ENCODE results near the gene SPSB1. TPM values are rescaled to one million over a fixed set of nuclear protein-coding genes. Genes with fewer than 3 reads are reported as not detected.

SPSB1 gene
- total RNA-seq, 2 donors from 2014 or later = 12.2 to 15.6 TPM

- Mint-ChIP-seq H3K4me1 (ENCODE audit: low read depth) (peaks cover 14% of the 10 kb centered on the region), H3K4me3 (no peak overlapping the region), H3K27ac (no peak overlapping the region), H3K36me3 (ENCODE audit: insufficient read depth in 2 of 2) (peaks cover 14 to 15% of the 10 kb centered on the region in 2 donors), H3K27me3 (ENCODE audit: low read depth) (no peaks in the 10 kb centered on the region), H3K9me3 (peaks cover 11% of the 10 kb centered on the region in 2 donors)
- ATAC-seq (replicated peaks in 1 of 2) (no peak), DNase-seq (no peak)
These were observed 28.5 kb upstream of the SPSB1 start for GRCh38 chr1:9263984-9264872.

- peaks cover 4 to 6% of the 10 kb centered on the region in 2 donors for H3K9me3 Mint-ChIP-seq
- no peak overlapping the region for H3K27ac Mint-ChIP-seq
- DNase-seq (no peak), ATAC-seq (replicated peaks in 1 of 2) (no peak)
- peaks cover 5 to 7% of the 10 kb centered on the region in 2 donors for H3K36me3 Mint-ChIP-seq (ENCODE audit: insufficient read depth in 2 of 2)
- peaks cover 14% of the 10 kb centered on the region for H3K4me1 Mint-ChIP-seq (ENCODE audit: low read depth)
- no peaks in the 10 kb centered on the region for H3K27me3 Mint-ChIP-seq (ENCODE audit: low read depth)
- no peak overlapping the region for H3K4me3 Mint-ChIP-seq
These were observed 27.7 kb upstream of the SPSB1 start for GRCh38 chr1:9265037-9265436.

GRCh38 chr1:9265968-9266367, 26.7 kb upstream of the SPSB1 start:
- H3K36me3 Mint-ChIP-seq (ENCODE audit: insufficient read depth in 2 of 2) = no peaks in the 10 kb centered on the region
- ATAC-seq (replicated peaks in 1 of 2) = no peak
- H3K27me3 Mint-ChIP-seq (ENCODE audit: low read depth) = no peaks in the 10 kb centered on the region
- no peak overlapping the region for H3K27ac Mint-ChIP-seq
- H3K9me3 Mint-ChIP-seq = no peaks in the 10 kb centered on the region
- peaks cover 10% of the 10 kb centered on the region for H3K4me1 Mint-ChIP-seq (ENCODE audit: low read depth)
- DNase-seq = no peak
- no peak overlapping the region for H3K4me3 Mint-ChIP-seq

DNA sequence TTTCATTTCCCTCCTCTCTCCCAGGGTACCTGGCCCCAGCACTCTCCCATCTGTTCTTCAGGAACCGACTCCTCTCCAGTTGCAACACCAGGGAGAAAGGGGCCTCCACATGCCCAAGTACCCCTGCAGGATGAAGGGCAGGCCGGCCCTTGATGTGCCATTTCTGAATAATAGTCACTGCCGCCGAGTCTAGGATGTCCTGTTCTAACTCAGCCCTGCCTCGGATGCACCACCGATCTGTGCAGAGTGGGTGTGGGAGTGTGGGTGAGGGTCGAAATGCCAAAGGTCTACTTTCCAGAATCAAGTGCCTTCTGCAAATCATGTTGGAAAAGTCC, 25.4 kb upstream of the SPSB1 start:
- ATAC-seq (replicated peaks in 1 of 2) = peak; percentile 21 to 36
- Mint-ChIP-seq H3K4me1 (ENCODE audit: low read depth) (peaks cover 10% of the 10 kb centered on the region), H3K36me3 (ENCODE audit: insufficient read depth in 2 of 2) (no peaks in the 10 kb centered on the region), H3K27ac (no peak overlapping the region), H3K9me3 (no peaks in the 10 kb centered on the region), H3K27me3 (ENCODE audit: low read depth) (no peaks in the 10 kb centered on the region), H3K4me3 (no peak overlapping the region)
- DNase-seq = no peak

DNA sequence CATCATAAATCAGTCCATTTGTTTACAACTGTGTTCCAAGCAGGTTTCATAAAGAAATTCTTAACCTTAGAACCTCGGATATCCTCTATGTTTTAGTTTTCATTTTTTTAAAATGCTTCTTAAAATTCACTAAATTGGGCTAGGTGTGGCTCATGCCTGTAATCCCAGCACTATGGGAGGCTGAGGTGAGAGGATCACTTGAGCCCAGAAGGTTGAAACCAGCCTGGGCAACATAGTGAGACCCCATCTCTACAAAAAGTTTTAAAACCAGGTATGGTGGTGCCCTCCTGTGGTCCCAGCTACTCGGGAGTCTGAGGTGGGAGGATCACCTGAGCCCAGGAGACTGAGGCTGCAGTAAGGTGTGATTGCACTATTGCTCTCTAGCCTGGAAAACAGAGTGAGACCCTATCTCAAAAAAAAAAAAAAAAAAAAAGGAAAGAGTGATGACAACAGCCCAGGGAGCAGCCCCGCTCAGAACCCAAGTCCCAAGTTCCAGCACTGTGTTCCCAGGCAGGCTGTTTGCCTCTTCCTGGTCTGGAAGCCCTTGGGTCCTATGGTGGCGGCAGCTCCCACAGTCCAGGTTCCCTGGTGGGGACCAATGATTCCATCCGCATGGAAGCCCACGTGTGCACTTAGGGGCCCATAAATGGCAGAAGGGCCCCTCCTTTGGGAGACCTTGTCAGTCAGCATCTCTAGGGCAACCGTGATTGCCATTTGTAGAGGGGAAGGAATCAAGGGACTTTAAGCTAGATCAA, 24.7 kb upstream of the SPSB1 start:
- no peaks in the 10 kb centered on the region for H3K27me3 Mint-ChIP-seq (ENCODE audit: low read depth)
- DNase-seq (no peak), ATAC-seq (replicated peaks in 1 of 2) (no peak)
- peaks cover 10% of the 10 kb centered on the region for H3K4me1 Mint-ChIP-seq (ENCODE audit: low read depth)
- H3K36me3 Mint-ChIP-seq (ENCODE audit: insufficient read depth in 2 of 2) = no peaks in the 10 kb centered on the region
- H3K4me3 Mint-ChIP-seq = no peak overlapping the region
- no peaks in the 10 kb centered on the region for H3K9me3 Mint-ChIP-seq
- H3K27ac Mint-ChIP-seq = no peak overlapping the region

DNA sequence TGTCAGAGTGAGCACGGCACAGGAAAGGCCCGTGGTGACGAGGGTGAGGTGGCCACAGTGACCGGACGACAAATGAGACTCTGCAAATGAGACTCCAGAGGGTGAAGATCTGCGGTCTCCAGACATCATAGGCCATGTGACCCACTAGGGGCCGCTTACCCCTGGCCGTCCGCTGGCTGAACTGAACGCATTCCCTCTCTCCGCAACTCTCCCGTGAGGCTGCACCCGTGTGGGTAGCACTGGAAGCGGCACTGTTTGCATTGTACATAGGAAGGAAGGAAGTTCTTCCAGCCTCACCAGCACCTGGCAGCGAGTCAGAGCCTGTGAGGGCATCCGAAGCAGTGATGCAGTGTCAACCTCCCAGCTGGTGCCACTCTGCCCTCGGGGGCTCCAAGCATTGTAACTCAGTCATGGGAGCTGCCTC, 23.6 kb upstream of the SPSB1 start:
- no peak overlapping the region for H3K27ac Mint-ChIP-seq
- H3K4me1 Mint-ChIP-seq (ENCODE audit: low read depth) = peaks cover 10% of the 10 kb centered on the region
- H3K9me3 Mint-ChIP-seq = no peaks in the 10 kb centered on the region
- H3K4me3 Mint-ChIP-seq = no peak overlapping the region
- DNase-seq (no peak), ATAC-seq (replicated peaks in 1 of 2) (no peak)
- H3K36me3 Mint-ChIP-seq (ENCODE audit: insufficient read depth in 2 of 2) = no peaks in the 10 kb centered on the region
- H3K27me3 Mint-ChIP-seq (ENCODE audit: low read depth) = no peaks in the 10 kb centered on the region

DNA sequence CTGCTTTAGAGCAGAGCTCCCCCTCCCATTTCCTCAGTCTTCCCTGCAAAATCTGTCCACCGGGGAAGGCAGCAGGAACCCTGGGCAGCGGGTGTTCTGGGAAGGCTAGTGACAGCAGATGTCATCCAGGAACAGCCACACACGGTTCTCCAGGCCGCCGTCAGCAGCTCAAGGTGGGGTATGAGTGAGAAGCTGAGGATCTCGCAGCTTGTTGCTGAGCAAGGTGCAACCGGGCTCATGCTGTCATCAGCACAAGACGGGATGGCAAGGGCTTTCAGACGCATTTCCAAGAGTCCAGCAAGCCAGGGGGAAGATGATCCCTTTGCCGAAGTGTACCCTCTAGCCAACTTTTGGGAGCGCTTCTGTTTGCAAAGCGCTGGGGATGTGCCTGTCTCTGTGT, 23.0 kb upstream of the SPSB1 start:
- no peaks in the 10 kb centered on the region for H3K9me3 Mint-ChIP-seq
- no peak overlapping the region for H3K27ac Mint-ChIP-seq
- DNase-seq (no peak), ATAC-seq (replicated peaks in 1 of 2) (no peak)
- H3K36me3 Mint-ChIP-seq (ENCODE audit: insufficient read depth in 2 of 2) = no peaks in the 10 kb centered on the region
- H3K4me1 Mint-ChIP-seq (ENCODE audit: low read depth) = peaks cover 10% of the 10 kb centered on the region
- H3K27me3 Mint-ChIP-seq (ENCODE audit: low read depth) = no peaks in the 10 kb centered on the region
- H3K4me3 Mint-ChIP-seq = no peak overlapping the region

DNA sequence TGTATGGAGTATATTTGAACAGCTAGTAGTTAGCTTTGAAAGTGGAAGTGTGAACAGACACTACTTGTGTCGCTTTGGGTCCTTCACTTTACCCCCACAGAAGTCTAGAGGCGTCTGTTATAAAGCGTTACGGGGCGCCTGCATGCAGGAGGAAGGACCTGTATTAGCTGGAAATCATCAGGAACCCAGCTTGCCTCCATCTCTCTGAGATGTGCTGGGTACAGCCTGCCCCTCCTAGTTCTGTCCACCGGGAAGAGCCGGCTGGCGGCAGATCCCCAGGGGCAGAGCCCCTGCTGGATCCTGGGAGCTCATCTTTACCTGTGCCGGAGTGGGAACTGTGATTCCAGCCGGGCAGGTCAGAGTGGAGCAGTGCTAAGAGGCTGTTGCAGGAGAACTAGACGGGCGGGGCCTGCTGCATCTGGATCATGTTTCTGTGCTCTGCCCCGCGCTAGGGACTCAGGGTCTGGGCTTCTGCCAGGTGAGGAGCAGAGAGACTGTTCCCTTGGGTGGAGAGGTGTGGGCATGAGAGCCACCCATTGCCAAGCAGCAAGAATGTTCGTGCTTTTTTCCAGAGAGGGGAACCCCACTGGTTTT, 22.3 kb upstream of the SPSB1 start:
- DNase-seq = no peak
- H3K27me3 Mint-ChIP-seq (ENCODE audit: low read depth) = peaks cover 5% of the 10 kb centered on the region
- H3K4me3 Mint-ChIP-seq = no peak overlapping the region
- H3K27ac Mint-ChIP-seq = no peak overlapping the region
- no peaks in the 10 kb centered on the region for H3K9me3 Mint-ChIP-seq
- H3K36me3 Mint-ChIP-seq (ENCODE audit: insufficient read depth in 2 of 2) = no peaks in the 10 kb centered on the region
- H3K4me1 Mint-ChIP-seq (ENCODE audit: low read depth) = peaks cover 17% of the 10 kb centered on the region
- no peak for ATAC-seq (replicated peaks in 1 of 2)

GRCh38 chr1:9271283-9271682, 21.4 kb upstream of the SPSB1 start:
- DNase-seq (no peak), ATAC-seq (replicated peaks in 1 of 2) (no peak)
- peaks cover 5% of the 10 kb centered on the region for H3K27me3 Mint-ChIP-seq (ENCODE audit: low read depth)
- H3K36me3 Mint-ChIP-seq (ENCODE audit: insufficient read depth in 2 of 2) = no peaks in the 10 kb centered on the region
- H3K4me3 Mint-ChIP-seq = no peak overlapping the region
- H3K27ac Mint-ChIP-seq = no peak overlapping the region
- peaks cover 26% of the 10 kb centered on the region for H3K4me1 Mint-ChIP-seq (ENCODE audit: low read depth)
- no peaks in the 10 kb centered on the region for H3K9me3 Mint-ChIP-seq

GRCh38 chr1:9271861-9272595, 20.7 kb upstream of the SPSB1 start:
- peaks cover 5% of the 10 kb centered on the region for H3K27me3 Mint-ChIP-seq (ENCODE audit: low read depth)
- H3K4me3 Mint-ChIP-seq = no peak overlapping the region
- H3K36me3 Mint-ChIP-seq (ENCODE audit: insufficient read depth in 2 of 2) = peaks cover 2% of the 10 kb centered on the region in 2 donors
- H3K9me3 Mint-ChIP-seq = peaks cover 1 to 2% of the 10 kb centered on the region in 2 donors
- ATAC-seq (replicated peaks in 1 of 2) (no peak), DNase-seq (no peak)
- peaks cover 24% of the 10 kb centered on the region for H3K4me1 Mint-ChIP-seq (ENCODE audit: low read depth)
- H3K27ac Mint-ChIP-seq = no peak overlapping the region

DNA sequence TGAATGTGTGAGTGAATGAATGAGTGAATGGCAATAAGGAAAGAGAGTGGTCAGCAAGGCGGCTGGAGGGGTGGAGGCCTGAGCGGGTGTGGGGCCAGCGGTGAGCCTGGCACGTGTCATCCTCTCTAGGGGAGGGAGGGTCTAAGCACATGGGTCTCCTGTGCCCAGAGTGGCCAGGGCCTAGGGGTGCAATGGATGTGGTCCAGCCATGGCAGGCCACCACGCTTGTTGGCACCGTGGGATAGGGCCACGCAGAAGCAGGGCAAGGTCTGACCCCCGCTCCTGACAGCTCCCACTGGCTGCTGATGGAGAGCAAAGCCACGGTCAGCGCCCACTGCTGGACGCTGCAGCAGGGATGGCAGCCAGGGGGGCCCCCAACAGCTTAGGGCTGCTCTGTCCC, 19.5 kb upstream of the SPSB1 start:
- DNase-seq = no peak
- Mint-ChIP-seq H3K27me3 (ENCODE audit: low read depth) (peaks cover 5% of the 10 kb centered on the region), H3K4me1 (ENCODE audit: low read depth) (peaks cover 18% of the 10 kb centered on the region), H3K4me3 (no peak overlapping the region), H3K27ac (no peak overlapping the region), H3K9me3 (peaks cover 1 to 2% of the 10 kb centered on the region in 2 donors), H3K36me3 (ENCODE audit: insufficient read depth in 2 of 2) (peaks cover 2% of the 10 kb centered on the region in 2 donors)
- ATAC-seq (replicated peaks in 1 of 2) = no peak

DNA sequence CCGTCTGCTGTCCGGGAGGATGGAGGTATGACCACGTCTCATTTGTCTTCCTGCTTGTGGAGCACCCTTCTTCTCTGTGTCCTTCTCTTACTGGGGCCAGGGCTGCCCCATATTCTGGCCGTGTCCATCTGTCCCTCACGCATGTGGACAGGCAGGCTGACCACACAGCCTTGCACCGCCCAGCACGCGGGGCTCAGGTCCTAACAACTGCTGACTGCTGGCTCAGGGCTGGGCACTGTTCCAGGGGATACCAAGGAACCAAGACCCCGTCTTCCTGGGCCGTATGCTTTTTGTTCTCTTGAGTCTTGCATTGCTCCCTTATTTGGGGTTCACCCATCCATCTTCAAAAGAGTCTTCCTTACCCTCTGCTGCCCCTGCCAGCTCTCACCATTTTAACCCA, 17.5 kb upstream of the SPSB1 start:
- ATAC-seq (replicated peaks in 1 of 2) (no peak), DNase-seq (no peak)
- Mint-ChIP-seq H3K4me1 (ENCODE audit: low read depth) (peaks cover 33% of the 10 kb centered on the region), H3K27ac (peak overlapping the region; percentile 11), H3K9me3 (peaks cover 1 to 2% of the 10 kb centered on the region in 2 donors), H3K4me3 (peak overlapping the region; percentile 49 to 55), H3K27me3 (ENCODE audit: low read depth) (peaks cover 5% of the 10 kb centered on the region), H3K36me3 (ENCODE audit: insufficient read depth in 2 of 2) (peaks cover 2% of the 10 kb centered on the region in 2 donors)
